NCI-H774 (cell line): ENCODE results near the gene SYN1.

Source experiments
- DNase-seq: peaks from one replicate; lab custom pipeline; 2025; lab: John Stamatoyannopoulos, UW

The SYN1 gene

DNA sequence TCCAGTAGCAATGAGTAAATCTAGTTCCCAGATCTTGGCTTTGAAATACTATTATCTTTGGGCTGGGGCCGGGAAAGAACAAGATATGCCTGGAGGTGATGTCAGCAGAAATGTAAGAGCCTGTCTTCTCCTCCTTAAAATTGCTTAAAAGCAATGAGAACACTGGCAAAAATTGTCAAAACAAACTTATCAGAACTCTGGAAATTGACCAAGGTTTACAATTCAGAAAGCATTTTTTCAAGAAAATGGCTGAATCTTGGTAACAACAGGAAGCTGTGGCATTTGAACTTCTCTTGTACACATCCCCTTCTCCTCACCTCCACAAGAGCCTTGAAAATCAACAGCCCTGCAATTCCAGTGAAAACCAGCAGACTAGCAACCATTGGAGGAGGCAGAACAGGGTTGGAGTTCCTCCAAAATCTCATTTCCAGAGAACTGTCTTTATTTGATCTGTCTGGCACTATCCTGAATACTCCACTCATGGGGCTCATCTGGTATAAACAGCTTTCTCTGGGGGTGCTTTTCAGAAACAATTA, 23.9 kb downstream of the SYN1 start:
- DNase-seq, result no peak

DNA sequence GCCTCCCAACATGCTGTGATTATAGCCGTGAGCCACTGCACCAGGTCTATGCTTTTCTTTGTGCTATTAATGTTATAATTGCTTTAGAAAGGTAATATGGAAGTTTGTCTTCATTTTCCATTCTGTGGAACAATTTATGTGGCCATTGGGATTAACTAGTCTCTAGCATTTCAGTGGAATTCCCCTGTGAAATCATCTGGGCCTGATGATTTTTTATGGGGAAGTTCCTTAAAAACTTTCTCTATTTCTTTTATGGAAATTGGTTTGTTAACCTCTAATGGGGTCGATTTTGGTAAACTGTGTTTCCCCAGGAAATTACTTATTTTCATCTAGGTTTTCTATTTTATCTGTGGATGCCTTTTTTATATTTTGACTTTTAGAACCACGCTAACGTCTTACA, 26.1 kb downstream of the SYN1 start:
- no peak for DNase-seq

DNA sequence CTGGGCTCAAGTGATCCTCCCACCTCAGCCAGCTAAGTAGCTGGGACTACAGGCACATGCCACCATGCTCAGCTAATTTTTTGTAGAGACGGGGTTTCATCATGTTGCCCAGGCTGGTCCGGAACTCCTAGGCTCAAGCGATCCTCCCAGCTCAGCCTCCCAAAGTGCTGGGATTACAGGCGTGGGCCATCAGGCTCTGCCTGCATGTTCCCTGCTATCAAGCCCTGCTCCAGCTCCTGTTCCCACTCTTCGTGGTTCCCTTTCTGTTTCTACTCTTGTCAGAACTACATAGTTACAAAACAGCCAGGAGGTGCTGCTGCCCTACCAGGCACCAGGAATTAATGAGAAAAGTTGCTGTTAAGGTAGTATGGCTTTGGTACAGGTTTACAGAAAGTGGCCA, 28.7 kb downstream of the SYN1 start:
- DNase-seq, result no peak

DNA sequence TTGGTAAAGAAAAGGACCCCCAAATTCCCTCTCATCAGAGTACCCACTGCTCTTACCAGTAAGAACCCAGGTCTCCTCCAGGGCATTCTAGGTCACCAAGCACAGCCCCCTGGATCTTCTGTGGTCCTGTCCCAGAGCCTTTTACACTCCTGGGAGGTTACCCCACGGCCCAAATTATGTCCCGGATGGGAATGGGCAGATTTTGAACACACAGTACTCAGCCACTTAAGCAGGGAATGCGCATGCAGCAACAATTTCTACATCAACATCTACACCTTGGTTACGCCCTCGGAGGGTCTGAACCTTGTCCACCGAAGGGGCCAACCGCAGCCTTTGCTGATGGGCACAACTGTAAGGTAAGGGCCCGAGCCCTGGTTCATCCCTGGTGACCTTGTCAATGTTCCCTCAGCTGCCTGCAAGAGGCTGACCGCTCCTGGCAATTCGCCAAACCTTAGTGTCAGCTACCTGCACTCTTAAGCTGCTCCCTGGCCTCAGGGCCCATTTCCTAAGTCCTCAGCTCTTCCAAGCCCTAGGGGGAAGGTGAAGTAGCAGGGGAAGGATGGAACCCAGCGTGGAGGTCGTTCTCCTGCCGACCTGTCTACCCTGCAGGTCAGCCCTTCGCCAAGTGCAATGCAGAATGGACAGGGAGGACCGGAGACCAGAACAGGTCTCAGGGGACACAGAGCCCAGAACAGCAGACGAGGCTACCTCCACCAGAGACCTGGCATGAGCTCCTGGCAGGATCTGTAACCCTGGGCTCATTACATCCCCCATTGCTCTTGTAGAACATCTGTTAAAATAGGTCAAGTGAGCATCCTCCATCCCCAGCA, 31.5 kb downstream of the SYN1 start:
- no peak for DNase-seq

DNA sequence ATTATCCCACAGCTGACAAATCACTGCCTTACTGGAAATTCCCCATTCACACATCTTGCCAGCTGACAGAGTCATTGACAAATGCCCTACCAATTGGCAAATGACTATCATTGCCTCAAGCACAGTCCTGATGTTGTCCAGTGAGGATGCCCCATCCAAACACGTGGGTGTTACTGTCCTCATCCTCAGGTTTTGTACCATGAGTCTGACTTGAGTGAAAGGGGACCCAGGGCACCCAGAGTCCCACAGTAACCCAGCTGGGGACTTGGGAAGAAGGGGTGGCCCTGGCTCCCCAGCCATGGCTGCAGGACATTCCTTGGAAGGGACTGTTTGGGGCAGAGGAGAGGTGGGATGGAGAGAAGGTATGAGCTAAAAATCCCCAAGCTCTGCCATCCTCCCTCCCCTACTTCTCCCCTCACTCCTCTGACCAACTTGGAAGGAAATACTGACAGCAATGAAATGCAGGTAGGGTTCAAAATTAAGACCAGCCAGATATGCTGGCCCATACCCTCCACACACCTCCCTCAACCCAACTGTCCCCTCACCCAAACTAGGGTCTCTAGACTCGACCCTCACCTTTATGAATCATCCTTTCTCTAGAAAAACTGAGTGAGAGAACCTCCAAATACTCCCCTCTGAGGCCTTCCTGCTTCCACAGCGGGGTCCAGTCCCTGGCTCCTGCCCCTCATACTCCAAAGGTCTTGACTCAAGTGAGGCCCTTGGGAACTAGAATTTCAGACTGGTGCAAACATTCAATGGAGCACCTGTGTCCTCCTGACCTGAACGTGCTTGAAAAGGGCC, 32.4 kb downstream of the SYN1 start:
- no peak for DNase-seq

DNA sequence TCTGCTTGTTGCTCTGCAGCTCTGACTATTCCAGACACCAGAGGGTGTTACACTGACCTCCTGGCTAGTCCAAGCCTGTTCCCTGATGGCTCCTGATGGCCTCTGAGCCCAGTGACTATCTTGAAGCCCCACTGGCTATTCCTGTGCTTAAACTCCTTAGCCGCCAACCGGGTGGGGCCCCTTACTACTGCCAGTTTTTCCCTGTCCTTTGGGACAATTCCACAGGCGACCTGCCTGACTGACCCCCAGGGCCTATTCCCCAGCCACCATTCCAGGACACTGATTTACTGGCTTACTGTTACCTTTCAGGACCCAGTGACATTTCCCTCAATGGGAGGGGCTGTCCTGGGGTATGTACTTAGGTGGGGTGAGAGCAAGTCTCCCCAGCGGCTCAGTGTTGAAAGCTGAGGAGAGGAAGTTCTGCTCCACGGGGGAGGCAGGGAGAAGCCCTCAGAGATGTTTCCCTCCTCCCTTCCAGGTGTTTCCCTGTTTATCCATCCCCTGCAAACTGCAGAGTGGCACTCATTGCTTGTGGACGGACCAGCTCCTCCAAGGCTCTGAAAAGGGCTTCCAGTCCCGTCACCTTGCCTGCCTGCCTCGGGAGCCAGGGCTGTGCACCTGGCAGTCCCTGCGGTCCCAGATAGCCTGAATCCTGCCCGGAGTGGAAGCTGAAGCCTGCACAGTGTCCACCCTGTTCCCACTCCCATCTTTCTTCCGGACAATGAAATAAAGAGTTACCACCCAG, 33.4 kb downstream of the SYN1 start:
- DNase-seq, result no peak

DNA sequence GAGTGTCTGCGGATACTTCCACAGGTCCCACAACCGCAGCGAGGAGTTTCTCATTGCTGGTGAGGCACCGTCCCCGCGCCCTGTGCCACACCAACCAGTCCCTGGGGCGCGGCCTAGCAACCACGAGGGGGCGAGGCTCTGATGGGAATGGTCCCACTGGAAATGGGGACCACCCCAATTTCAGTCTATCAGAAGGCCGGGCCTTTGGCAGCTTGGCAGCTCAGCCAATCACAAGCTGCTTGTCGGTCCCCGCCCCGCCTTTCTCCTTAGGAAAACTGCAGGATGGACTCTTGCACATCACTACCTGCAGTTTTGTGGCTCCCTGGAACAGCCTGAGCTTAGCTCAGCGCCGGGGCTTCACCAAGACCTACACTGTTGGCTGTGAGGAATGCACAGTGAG, 34.4 kb downstream of the SYN1 start:
- DNase-seq, result no peak

DNA sequence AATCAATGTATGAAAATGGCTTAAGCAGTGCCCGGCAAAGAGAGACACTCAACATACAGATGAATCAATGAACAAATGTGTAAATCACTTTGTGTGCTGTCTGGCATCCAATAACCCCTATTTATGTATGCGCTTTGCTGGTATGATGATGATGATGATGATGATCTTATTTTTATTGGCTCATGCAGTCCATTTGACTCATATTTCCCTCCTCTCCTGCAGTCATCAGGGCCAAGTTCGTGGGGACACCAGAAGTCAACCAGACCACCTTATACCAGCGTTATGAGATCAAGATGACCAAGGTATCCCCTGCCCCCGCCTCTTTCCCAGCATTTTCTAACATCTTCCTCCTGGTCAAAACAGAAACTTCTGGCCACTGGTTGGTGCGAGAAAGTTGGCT, 34.9 kb downstream of the SYN1 start:
- DNase-seq, result no peak

DNA sequence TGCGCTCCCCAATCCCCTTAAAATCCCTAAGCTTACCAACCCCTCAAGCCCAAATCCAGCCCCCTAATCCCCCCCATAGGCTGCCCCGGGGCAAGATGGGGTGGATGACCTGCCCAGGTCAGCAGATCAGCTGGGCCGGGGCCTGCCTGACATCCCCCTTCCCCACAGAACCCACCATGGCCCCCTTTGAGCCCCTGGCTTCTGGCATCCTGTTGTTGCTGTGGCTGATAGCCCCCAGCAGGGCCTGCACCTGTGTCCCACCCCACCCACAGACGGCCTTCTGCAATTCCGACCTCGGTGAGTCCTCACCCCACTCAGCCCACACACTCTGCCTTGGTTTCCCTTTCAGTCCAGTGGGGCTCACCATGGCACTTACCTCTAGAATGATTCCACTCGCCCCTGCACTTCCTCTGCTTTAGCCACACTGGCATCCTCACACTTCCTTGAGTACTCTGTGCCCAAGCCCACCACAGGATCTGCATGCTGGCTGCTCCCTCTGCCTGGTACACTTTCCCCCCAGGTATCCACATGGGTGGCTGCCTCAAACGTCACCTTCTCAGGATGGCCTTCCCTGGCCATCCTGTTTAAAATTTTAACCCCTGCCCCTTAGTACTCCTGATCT, 36.3 kb downstream of the SYN1 start:
- no peak for DNase-seq

DNA sequence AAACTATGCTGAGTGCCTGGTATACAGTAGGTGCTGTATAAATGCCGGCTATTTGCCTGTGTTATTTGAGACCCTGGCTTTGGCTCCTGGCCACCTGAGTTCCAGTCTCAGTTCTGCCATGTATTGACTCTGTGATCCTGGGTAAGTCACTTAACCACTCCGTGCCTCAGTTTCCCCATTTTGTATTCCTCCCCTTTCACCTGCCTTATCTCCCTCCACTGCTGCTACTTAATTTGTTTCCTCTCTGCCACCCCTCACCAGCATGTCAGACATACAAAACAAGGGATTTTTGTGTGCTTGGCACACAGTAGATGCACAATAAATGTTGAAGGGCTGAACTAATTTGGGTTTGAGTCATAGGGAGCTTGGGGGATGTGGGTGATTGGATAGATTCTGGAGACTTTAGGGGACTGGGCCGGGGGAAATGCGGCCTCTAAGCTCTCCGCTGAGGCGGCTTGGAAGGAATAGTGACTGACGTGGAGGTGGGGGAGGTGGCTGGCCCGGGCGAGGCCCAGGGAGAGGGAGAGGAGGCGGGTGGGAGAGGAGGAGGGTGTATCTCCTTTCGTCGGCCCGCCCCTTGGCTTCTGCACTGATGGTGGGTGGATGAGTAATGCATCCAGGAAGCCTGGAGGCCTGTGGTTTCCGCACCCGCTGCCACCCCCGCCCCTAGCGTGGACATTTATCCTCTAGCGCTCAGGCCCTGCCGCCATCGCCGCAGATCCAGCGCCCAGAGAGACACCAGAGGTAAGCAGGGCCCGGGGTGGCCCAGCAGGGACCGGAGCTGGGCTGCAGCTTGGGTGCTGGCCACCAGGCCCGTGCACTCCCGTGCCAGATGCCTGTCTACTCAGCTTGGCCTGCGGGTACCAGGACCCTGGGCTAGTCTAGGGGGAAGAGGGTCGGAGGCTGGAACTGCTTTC, 37.7 kb downstream of the SYN1 start, which contains the start of gene TIMP1:
TIMP1 (plus strand) TSS at position 706 of the 917 bp plus-strand sequence. CDS start 980 bp downstream, outside the sequence.
- no peak for DNase-seq

DNA sequence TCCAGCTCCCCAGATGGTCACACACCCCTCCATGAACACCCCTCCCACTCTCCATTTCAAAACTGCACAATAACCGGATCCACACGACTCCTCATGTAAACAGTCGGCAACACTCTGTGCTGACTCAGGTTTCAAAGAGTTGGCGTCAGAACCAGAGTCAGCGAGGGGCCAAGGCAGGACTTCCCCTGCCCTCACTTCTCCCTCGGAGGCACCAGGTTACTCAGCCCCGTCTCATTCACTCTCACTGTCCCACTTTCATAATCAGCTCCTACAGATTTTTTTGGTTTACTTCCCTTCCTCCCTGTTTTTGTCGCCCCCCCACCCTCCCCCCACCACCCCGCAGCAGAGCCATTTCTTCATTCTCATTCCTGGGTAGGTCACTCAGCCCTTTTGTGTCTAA, 40.1 kb downstream of the SYN1 start:
- no peak for DNase-seq

DNA sequence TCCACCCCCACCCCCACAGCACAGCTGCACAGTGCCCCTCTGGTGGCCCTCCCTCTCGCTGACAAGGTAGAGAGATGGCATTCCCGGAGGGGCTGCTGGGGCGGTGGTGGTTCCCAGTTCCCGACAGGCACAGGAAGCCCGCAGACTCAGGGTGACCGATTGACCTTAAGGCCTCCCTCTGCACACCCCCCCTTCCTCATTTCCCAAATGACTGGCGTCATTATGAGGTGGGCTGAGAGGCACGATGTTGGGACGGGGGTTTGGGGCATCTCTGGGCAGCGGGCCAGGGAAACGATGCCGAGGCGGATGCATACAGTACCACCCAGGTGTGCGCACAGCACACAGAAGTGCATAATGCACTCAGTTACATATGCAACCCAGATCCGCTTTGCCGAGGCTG, 41.0 kb downstream of the SYN1 start:
- no peak for DNase-seq

DNA sequence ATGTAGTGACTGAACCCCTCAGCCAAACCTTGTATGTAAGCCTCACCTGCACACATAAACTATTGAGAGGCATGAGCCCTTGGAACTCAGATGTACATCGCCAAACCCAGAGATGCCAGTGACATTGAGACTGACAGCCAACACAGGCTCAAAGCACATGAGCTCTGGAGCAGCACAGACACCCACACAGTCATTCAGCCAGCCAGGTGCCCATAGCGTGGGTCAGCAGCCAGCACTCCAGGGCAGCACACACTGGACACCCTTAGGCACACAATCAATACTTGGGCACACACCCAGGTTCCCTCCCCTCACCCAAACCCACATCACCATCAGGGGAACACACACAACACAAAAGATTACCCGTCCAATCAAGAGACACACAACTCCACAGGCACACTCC, 41.8 kb downstream of the SYN1 start:
- DNase-seq, result no peak

DNA sequence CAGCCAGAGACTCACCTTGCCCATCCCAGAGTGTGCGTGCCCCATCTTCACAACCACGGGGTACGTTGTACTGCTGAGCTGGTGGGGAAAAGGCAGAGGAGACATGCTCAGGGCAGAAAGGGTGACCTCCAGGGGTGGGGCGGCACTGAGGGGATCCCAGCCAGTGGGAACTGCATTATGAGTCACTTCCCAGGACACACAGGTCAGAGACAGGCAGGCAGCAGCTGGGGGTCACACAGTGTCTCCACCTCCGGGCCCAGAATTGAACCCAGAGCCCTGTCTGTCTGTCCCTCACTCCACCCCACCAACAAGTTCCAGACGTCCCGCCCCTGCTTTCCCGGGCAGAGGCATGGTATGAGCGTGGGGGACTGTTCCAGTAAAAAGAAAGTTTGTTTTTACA, 42.2 kb downstream of the SYN1 start:
- DNase-seq, result no peak

DNA sequence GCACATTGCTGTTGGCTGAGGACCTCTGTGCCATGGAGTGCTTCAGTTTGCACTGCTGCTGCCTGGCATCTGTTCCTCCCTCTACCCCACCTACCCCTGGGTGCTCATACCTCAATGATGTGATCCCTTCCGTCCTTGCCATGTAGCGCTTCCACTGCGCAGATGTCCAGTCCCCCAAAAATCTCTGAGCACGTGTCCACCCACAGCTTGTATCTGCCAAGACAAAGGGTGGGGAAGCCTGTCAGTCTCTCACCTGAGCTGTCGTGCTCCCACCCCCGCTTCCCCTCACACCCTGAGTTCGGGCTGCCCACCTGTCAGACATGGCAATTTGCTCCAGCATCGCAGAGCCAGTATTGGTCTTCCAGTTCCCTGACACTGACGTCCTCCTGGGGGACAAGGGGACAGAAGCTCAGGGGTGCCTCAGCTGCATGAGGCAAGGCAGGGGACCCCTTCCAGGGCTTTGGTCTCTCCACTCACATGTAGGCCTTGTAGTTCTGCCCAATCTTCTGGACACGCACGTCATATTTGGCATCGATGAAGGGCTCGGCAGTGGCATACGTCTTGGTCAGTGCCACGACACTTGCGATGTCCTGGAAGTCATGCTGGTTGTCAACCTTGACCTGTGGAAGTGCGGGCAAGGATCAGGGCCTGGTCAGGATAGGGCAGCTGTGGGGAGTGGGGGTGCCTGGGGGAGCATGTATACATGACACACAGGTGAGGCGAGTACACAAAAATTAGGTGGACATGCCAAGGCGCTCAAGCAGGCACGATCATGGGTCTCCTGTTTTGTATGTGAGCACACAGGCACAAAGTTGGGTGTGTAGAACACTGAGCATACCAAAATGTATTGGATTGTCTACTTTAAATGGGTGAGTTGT, 43.4 kb downstream of the SYN1 start:
- DNase-seq, result no peak

DNA sequence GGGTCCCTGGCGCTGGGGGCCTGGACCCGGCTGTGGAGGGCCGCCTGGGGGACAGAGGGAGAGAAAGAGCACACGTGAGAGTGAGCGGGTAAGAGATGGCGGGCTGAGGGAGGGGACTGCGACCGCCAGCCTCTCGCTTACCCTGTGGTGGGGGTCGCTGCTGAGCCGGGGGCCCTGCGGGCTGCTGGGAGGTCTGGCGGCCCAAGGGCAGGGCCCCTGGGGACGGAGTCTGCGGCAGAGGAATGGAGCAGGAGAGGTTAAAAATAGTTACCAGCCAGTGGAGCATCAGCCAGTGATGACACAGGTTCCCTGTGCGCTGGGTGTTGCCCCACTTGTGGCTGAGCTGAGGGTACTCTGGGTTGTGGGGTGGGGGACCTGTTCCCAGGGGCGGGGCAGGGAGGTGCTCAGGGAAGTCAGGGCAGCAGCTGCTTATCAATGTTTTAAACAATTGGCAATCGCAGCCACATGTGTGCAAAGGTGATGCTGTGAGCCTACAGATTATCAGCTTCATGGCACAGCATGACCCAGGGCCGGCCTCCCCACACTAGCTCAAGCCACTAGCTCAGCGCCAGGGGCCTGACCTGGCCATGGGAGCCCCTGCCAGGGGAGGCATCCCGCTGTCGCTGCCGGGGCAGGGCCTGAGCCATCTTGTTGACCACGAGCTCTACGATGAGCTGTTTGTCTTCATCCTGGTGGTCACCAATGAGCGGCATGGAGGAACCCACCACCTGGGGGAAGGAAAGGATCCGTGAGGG, 44.9 kb downstream of the SYN1 start:
- DNase-seq, result no peak

DNA sequence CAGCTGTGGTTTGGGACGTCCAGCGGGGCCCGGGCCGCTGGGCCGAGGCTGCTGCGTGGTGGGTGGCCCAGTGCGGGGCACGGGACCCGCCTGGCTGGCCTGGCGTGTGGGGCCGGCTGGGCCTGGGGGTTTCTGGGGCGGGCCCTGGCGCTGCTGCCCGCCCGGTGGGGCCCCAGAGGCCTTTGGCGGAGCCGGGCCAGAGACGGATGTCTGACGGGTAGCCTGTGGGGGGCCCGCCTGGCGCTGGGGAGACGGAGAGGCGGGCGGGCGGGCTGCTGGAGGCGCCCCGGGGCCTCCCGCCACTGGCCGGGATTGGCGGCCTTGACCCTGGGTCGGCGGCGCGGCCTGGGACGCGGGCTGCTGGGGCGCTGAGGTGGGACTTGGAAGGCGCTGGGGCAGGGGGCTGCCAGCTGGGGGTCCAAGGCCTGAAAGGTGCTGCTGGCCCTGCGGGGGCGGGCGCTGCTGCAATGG, 45.5 kb downstream of the SYN1 start:
- no peak for DNase-seq

DNA sequence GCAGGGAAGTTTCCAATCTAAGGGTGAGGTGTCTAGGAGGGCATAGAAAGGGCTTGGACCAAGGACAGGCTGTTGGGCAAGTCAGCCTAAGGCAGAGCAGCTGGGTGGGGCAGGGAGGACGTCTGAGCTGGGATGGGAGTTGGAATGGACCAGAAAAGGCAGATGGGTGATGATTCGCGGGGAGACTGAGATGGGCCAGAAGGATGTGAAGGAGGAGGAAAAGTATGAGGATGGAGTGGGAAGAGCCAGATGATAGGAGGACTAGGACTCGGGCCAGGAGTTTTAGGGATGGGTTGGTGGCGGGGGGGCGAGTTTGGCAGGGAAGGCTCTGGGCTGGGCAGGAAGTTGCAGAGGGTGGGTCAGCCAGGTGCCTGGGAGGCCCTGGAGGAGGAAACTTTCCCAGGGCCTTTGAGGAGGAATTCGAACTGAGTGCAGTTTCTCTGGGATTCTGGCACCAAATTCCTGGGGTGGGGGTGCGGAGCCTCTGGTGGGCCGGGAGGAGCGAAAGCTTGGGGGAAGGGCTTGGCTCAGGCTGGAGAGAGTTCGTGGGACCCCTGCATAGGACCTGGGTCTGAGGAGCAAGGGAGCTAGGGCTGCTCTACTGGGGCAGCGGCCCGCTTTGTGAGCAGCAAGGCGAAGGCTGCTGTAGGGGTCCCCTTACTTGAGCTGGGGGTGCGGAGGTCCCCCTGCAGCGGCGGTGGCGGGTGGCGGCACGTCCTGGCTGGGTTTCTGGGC, 46.1 kb downstream of the SYN1 start:
- DNase-seq, result no peak
